ENCODE measurements around the gene STXBP1.

GRCh38 chr9:127732444-127732843, 120.4 kb downstream of the STXBP1 start:
- TF ChIP-seq PHF8 (conservative IDR thresholded peaks at IDR 0.05; ENCODE audit: low read depth, low read length) (no peak), TCF12 (IDR thresholded peaks at IDR 0.05; ENCODE audit: low read depth, low read length) (no peak), EP300 (IDR thresholded peaks at IDR 0.05; ENCODE audit: borderline replicate concordance in 1 of 2, low read depth in 2 of 2, low read length in 2 of 2) (no peak), YY1 (IDR thresholded peaks at IDR 0.05; ENCODE audit: low read depth, low read length) (no peak), EGR1 (IDR thresholded peaks at IDR 0.05; ENCODE audit: borderline replicate concordance, low read depth, low read length) (no peak), BRCA1 (IDR thresholded peaks at IDR 0.05; ENCODE audit: low read depth, low read length) (no peak), CREB1 (IDR thresholded peaks at IDR 0.05) (no peak), POLR2A (IDR thresholded peaks at IDR 0.05; ENCODE audit: control extremely low read depth in 1 of 2, low read depth in 2 of 2, low read length in 2 of 2) (no peak), GABPA (IDR thresholded peaks at IDR 0.05; ENCODE audit: borderline replicate concordance, insufficient read depth, low read length) (no peak)
- TF ChIP-seq, protein P1, sequence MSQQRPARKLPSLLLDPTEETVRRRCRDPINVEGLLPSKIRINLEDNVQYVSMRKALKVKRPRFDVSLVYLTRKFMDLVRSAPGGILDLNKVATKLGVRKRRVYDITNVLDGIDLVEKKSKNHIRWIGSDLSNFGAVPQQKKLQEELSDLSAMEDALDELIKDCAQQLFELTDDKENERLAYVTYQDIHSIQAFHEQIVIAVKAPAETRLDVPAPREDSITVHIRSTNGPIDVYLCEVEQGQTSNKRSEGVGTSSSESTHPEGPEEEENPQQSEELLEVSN (IDR thresholded peaks at IDR 0.05), result no peak
- TF ChIP-seq, protein P2, sequence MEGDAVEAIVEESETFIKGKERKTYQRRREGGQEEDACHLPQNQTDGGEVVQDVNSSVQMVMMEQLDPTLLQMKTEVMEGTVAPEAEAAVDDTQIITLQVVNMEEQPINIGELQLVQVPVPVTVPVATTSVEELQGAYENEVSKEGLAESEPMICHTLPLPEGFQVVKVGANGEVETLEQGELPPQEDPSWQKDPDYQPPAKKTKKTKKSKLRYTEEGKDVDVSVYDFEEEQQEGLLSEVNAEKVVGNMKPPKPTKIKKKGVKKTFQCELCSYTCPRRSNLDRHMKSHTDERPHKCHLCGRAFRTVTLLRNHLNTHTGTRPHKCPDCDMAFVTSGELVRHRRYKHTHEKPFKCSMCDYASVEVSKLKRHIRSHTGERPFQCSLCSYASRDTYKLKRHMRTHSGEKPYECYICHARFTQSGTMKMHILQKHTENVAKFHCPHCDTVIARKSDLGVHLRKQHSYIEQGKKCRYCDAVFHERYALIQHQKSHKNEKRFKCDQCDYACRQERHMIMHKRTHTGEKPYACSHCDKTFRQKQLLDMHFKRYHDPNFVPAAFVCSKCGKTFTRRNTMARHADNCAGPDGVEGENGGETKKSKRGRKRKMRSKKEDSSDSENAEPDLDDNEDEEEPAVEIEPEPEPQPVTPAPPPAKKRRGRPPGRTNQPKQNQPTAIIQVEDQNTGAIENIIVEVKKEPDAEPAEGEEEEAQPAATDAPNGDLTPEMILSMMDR (IDR thresholded peaks at IDR 0.05; ENCODE audit: control extremely low read depth in 1 of 3, insufficient read depth in 1 of 3, low read depth in 1 of 3, low read length in 3 of 3), result no peak
